Body of pancreas (tissue), 4 donors: ENCODE measurements around the gene ZBTB24.

Source experiments
- POLR2A ChIP-seq, 3 donors: fragments of 450-650 bp; IDR thresholded peaks; one replicate each; pipeline ENCODE4 v1.6.1; 2016; ENCODE audit warnings: antibody characterized with exemption in 3 of 3, mild to moderate bottlenecking in 2 of 3
- TF ChIP-seq, protein P1 (sequence below), 7 experiments: fragments of 450-650 bp in 4 of 7; fragments of 200-600 bp in 3 of 7; sonication (generic) in 3 of 7; IDR thresholded peaks; one replicate each; pipeline ENCODE4 v1.5.1; 2016 to 2019; ENCODE audit warnings: antibody characterized with exemption in 7 of 7

DNA sequence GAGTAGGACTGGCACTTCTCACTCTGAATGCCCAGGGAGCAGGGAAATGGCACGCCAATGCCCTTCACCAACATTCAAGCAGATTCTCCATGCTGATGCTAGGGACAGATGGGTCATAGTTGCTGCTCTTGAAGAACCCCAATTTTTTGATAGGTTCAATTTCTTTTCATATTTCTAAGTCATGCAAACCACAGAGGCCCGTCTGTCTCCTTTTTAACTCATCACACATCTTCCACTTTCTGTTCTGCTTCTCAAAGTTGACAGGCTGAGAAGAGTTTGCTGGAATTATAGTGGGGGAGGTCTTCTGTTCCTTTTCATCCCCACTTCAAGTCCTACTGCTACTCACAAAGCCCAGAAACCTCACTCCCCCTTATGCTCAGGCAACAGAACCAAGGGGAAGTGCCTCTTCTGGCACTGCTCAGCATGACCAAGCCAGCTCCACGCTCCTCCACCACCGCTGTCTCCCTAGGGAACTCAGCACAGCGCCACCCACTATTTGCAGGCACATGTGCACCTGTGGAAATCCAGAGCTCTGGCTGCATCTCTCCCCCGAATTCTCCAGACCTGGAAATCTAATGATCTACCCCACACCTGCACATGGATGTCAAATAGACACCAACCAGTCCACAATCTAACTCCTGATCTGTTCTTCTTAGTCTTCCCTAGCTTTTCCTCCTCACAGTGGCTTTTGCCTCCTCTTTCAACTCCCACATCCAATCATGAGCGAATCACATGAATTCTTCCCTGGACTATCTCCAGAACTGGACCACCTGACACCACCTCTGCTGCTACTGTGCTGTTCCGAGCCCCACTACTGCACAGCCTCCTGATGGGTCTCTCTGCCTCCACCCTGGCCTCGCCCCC lies 10.7 kb downstream of the ZBTB24 start:
- TF ChIP-seq, protein P1, sequence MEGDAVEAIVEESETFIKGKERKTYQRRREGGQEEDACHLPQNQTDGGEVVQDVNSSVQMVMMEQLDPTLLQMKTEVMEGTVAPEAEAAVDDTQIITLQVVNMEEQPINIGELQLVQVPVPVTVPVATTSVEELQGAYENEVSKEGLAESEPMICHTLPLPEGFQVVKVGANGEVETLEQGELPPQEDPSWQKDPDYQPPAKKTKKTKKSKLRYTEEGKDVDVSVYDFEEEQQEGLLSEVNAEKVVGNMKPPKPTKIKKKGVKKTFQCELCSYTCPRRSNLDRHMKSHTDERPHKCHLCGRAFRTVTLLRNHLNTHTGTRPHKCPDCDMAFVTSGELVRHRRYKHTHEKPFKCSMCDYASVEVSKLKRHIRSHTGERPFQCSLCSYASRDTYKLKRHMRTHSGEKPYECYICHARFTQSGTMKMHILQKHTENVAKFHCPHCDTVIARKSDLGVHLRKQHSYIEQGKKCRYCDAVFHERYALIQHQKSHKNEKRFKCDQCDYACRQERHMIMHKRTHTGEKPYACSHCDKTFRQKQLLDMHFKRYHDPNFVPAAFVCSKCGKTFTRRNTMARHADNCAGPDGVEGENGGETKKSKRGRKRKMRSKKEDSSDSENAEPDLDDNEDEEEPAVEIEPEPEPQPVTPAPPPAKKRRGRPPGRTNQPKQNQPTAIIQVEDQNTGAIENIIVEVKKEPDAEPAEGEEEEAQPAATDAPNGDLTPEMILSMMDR (IDR thresholded peaks at IDR 0.05): no peak
- no peak for TF ChIP-seq POLR2A (IDR thresholded peaks at IDR 0.05)
